HUES64 (cell line): ENCODE results near the gene UBE2G2.
A peak's percentile ranks its signal among the peaks of the same experiment; 100 is the strongest.

Experiments used
- H3K27ac ChIP-seq: 2 replicates; pipeline ENCODE4 v1.7.0; 2013; ENCODE audit warnings: low read depth, low read length, inconsistent platforms
- H3K27me3 ChIP-seq: 2 replicates; pipeline ENCODE4 v1.6.1; 2013; ENCODE audit warnings: mild to moderate bottlenecking, low read length; ENCODE audit not compliant: insufficient read depth
- H3K36me3 ChIP-seq: 2 replicates; pipeline ENCODE4 v1.6.1; 2013; ENCODE audit warnings: mild to moderate bottlenecking, low read length; ENCODE audit not compliant: insufficient read depth
- H3K4me1 ChIP-seq: 2 replicates; pipeline ENCODE4 v1.6.1; 2013; ENCODE audit warnings: mild to moderate bottlenecking, low read length, moderate library complexity; ENCODE audit not compliant: insufficient read depth
- H3K4me3 ChIP-seq: 2 replicates; pipeline ENCODE4 v1.5.1; 2013; ENCODE audit warnings: mild to moderate bottlenecking, low read length, moderate library complexity
- H3K9ac ChIP-seq: 2 replicates; pipeline ENCODE4 v1.6.1; 2013; ENCODE audit warnings: mild to moderate bottlenecking, low read depth, low read length
- H3K9me3 ChIP-seq: 2 replicates; pipeline ENCODE4 v1.6.1; 2013; ENCODE audit warnings: low read depth, low read length; ENCODE audit not compliant: insufficient read depth
- WGBS: fragments of 150-250, 120-280 bp; methylation state at CpG from one replicate; pipeline ENCODE4 v1.1.7; 2013; ENCODE audit warnings: missing lambda C conversion rate; 5-methylcytosine and 5-hydroxymethylcytosine counted together

UBE2G2 gene

GRCh38 chr21:44819283-44820243 is 17.9 kb upstream of the UBE2G2 start:
- no peaks in the 10 kb centered on the region for H3K36me3 ChIP-seq
- H3K4me3 ChIP-seq = no peak overlapping the region
- H3K4me1 ChIP-seq = 0 out of 2 replicates have a peak, but pooled peaks cover 6% of the 10 kb centered on the region
- H3K27ac ChIP-seq = no peak overlapping the region
- H3K9me3 ChIP-seq = peaks cover 35% of the 10 kb centered on the region
- WGBS = 95% methylated on average over 33 of the region's 33 CpGs
- H3K27me3 ChIP-seq = peaks cover 5% of the 10 kb centered on the region; the same call in 1 of the 2 replicates
- H3K9ac ChIP-seq = no peak overlapping the region

- Histone ChIP-seq H3K4me1 (0 out of 2 replicates have a peak, but pooled peaks cover 6% of the 10 kb centered on the region), H3K36me3 (peaks cover 4% of the 10 kb centered on the region; the same call in 1 of the 2 replicates), H3K4me3 (peak overlapping the region; percentile 90), H3K27ac (no peak overlapping the region), H3K27me3 (peaks cover 5% of the 10 kb centered on the region; the same call in 1 of the 2 replicates), H3K9ac (peak overlapping the region; percentile 92; the same call in 1 of the 2 replicates), H3K9me3 (peaks cover 32% of the 10 kb centered on the region)
- 80% methylated on average over 37 of the region's 37 CpGs for WGBS
Measured at GRCh38 chr21:44818640-44819011, 17.0 kb upstream of the UBE2G2 start.

- WGBS = 2% methylated on average over 108 of the region's 108 CpGs
- peaks cover 5% of the 10 kb centered on the region; the same call in 1 of the 2 replicates for H3K27me3 ChIP-seq
- peak within 1 kb of the TSS; percentile 88; the same call in 1 of the 2 replicates for H3K27ac ChIP-seq
- H3K9ac ChIP-seq = peak within 1 kb of the TSS; percentile 92
- peak within 1 kb of the TSS; percentile 90 for H3K4me3 ChIP-seq
- 0 out of 2 replicates have a peak, but pooled peaks cover 6% of the 10 kb centered on the region for H3K4me1 ChIP-seq
- H3K9me3 ChIP-seq = peaks cover 26% of the 10 kb centered on the region
- peaks cover 9% of the 10 kb centered on the region; the same call in 1 of the 2 replicates for H3K36me3 ChIP-seq
Measured at GRCh38 chr21:44817914-44818639, 16.5 kb upstream of the UBE2G2 start, which contains the start of gene SUMO3. SUMO3 (minus strand) TSS chr21:44818062; CDS start chr21:44817968, 94 bp downstream.

- H3K9me3 ChIP-seq = peaks cover 20% of the 10 kb centered on the region
- WGBS = 2% methylated on average over 34 of the region's 43 CpGs
- H3K27ac ChIP-seq = peak overlapping the region; percentile 88; the same call in 1 of the 2 replicates
- peaks cover 15% of the 10 kb centered on the region; the same call in 1 of the 2 replicates for H3K36me3 ChIP-seq
- H3K9ac ChIP-seq = peak overlapping the region; percentile 92
- 0 out of 2 replicates have a peak, but pooled peaks cover 6% of the 10 kb centered on the region for H3K4me1 ChIP-seq
- peak overlapping the region; percentile 90 for H3K4me3 ChIP-seq
- H3K27me3 ChIP-seq = peaks cover 5% of the 10 kb centered on the region; the same call in 1 of the 2 replicates
Measured at GRCh38 chr21:44817506-44817880, 15.9 kb upstream of the UBE2G2 start.

GRCh38 chr21:44816761-44817505 is 15.3 kb upstream of the UBE2G2 start:
- H3K27ac ChIP-seq = no peak overlapping the region
- peak overlapping the region; percentile 90 for H3K4me3 ChIP-seq
- peaks cover 5% of the 10 kb centered on the region; the same call in 1 of the 2 replicates for H3K27me3 ChIP-seq
- H3K9ac ChIP-seq = peak overlapping the region; percentile 69
- peaks cover 15% of the 10 kb centered on the region for H3K9me3 ChIP-seq
- H3K36me3 ChIP-seq = peaks cover 19% of the 10 kb centered on the region; the same call in 1 of the 2 replicates
- WGBS = 60% methylated on average over 57 of the region's 57 CpGs
- 0 out of 2 replicates have a peak, but pooled peaks cover 6% of the 10 kb centered on the region for H3K4me1 ChIP-seq

- H3K4me3 ChIP-seq = no peak overlapping the region
- peaks cover 13% of the 10 kb centered on the region; the same call in 1 of the 2 replicates for H3K9me3 ChIP-seq
- no peak overlapping the region for H3K9ac ChIP-seq
- H3K27me3 ChIP-seq = peaks cover 5% of the 10 kb centered on the region; the same call in 1 of the 2 replicates
- peaks cover 20% of the 10 kb centered on the region; the same call in 1 of the 2 replicates for H3K36me3 ChIP-seq
- WGBS = 87% methylated on average over 10 of the region's 10 CpGs
- 0 out of 2 replicates have a peak, but pooled peaks cover 6% of the 10 kb centered on the region for H3K4me1 ChIP-seq
- no peak overlapping the region for H3K27ac ChIP-seq
Measured at GRCh38 chr21:44815852-44816628, 14.4 kb upstream of the UBE2G2 start.

GRCh38 chr21:44815225-44815624 is 13.6 kb upstream of the UBE2G2 start:
- H3K4me3 ChIP-seq = no peak overlapping the region
- H3K4me1 ChIP-seq = 0 out of 2 replicates have a peak, but pooled peaks cover 6% of the 10 kb centered on the region
- no peak overlapping the region for H3K9ac ChIP-seq
- H3K27ac ChIP-seq = no peak overlapping the region
- H3K9me3 ChIP-seq = peaks cover 13% of the 10 kb centered on the region; the same call in 1 of the 2 replicates
- peaks cover 5% of the 10 kb centered on the region; the same call in 1 of the 2 replicates for H3K27me3 ChIP-seq
- WGBS = 93% methylated on average over 8 of the region's 8 CpGs
- peaks cover 27% of the 10 kb centered on the region; the same call in 1 of the 2 replicates for H3K36me3 ChIP-seq

GRCh38 chr21:44814498-44815023 is 12.9 kb upstream of the UBE2G2 start:
- Histone ChIP-seq H3K36me3 (peaks cover 34% of the 10 kb centered on the region), H3K27me3 (peaks cover 5% of the 10 kb centered on the region; the same call in 1 of the 2 replicates), H3K9me3 (peaks cover 8% of the 10 kb centered on the region; the same call in 1 of the 2 replicates), H3K4me1 (0 out of 2 replicates have a peak, but pooled peaks cover 6% of the 10 kb centered on the region), H3K9ac (no peak overlapping the region), H3K27ac (no peak overlapping the region), H3K4me3 (no peak overlapping the region)
- 71% methylated on average over 11 of the region's 11 CpGs for WGBS

- Histone ChIP-seq H3K4me1 (0 out of 2 replicates have a peak, but pooled peaks cover 6% of the 10 kb centered on the region), H3K9ac (no peak overlapping the region), H3K27me3 (no peaks in the 10 kb centered on the region; the same call in 1 of the 2 replicates), H3K27ac (no peak overlapping the region), H3K9me3 (0 out of 2 replicates have a peak, but pooled peaks cover under 1% of the 10 kb centered on the region), H3K36me3 (peaks cover 42% of the 10 kb centered on the region), H3K4me3 (no peak overlapping the region)
- WGBS = 93% methylated on average over 18 of the region's 18 CpGs
Measured at GRCh38 chr21:44813727-44814126, 12.1 kb upstream of the UBE2G2 start.
